ENCODE results near the gene SLCO2B1. TPM values are rescaled to one million over a fixed set of nuclear protein-coding genes. Genes with fewer than 3 reads are reported as not detected.

The SLCO2B1 gene
- total RNA-seq, 1 donor from 2014 or later: not detected

DNA sequence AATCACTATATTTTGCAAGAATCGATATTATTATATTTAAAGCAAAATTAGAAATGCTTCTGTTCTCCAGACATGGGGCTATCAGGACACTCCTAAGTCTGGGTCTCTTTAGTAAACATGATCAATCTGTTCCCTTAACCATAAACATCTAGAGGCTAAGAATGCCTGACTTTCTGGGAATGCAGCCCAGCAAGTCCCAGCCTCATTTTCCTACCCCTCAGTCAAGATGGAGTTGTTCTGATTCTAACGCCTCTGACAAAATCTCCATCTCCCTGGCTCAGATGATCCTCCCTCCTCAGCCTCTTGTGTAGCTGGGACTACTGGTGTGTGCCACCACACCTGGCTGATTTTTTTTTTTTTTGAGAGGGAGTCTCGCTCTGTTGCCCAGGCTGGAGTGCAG is 35.0 kb downstream of the SLCO2B1 start:
- Mint-ChIP-seq H3K27ac (no peak overlapping the region), H3K9me3 (no peaks in the 10 kb centered on the region), H3K4me1 (peaks cover 2% of the 10 kb centered on the region), H3K4me3 (no peak overlapping the region), H3K27me3 (peaks cover 18% of the 10 kb centered on the region), H3K36me3 (ENCODE audit: low read depth) (no peaks in the 10 kb centered on the region)
- no peak for DNase-seq
- intact Hi-C loops (cut with micrococcal nuclease): no loop called here

DNA sequence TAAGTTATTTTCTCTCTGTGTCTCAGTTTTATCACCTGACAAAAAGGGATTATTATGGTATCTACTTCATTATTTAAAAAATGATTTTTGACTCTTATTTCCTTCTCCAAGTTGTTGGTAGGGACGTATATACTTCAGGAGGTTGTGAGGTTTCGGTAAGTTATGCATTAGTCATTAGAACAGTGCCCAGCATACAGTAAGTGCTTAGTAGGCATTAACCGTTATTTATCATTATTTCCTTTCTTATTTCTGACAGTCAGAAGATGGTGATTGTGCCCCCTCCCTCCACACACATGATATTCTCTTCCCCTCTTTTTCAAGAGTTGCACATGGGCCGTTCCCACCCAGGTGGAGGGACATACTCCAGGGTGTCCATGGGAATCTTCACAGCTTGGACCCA is 36.1 kb downstream of the SLCO2B1 start:
- no peak overlapping the region for H3K27ac Mint-ChIP-seq

GRCh38 chr11:75188671-75189070 is 37.8 kb downstream of the SLCO2B1 start:
- intact Hi-C loops (cut with micrococcal nuclease): no loop called here
- no peak overlapping the region for H3K27ac Mint-ChIP-seq
- H3K36me3 Mint-ChIP-seq (ENCODE audit: low read depth): no peaks in the 10 kb centered on the region
- H3K9me3 Mint-ChIP-seq: no peaks in the 10 kb centered on the region
- no peak for DNase-seq
- H3K4me3 Mint-ChIP-seq: no peak overlapping the region
- H3K27me3 Mint-ChIP-seq: peaks cover 8% of the 10 kb centered on the region
- H3K4me1 Mint-ChIP-seq: no peaks in the 10 kb centered on the region

More for the DNA sequence above, 36.1 kb downstream of the SLCO2B1 start:
- intact Hi-C loops (cut with micrococcal nuclease): no loop called here
- DNase-seq: no peak
- H3K27me3 Mint-ChIP-seq: peaks cover 10% of the 10 kb centered on the region
- no peaks in the 10 kb centered on the region for H3K36me3 Mint-ChIP-seq (ENCODE audit: low read depth)
- no peaks in the 10 kb centered on the region for H3K4me1 Mint-ChIP-seq
- H3K9me3 Mint-ChIP-seq: no peaks in the 10 kb centered on the region
- no peak overlapping the region for H3K4me3 Mint-ChIP-seq

- no peaks in the 10 kb centered on the region for H3K9me3 Mint-ChIP-seq
- intact Hi-C loops (cut with micrococcal nuclease): no loop called here
- peaks cover 8% of the 10 kb centered on the region for H3K27me3 Mint-ChIP-seq
- DNase-seq: no peak
- no peaks in the 10 kb centered on the region for H3K36me3 Mint-ChIP-seq (ENCODE audit: low read depth)
- H3K4me3 Mint-ChIP-seq: no peak overlapping the region
- no peak overlapping the region for H3K27ac Mint-ChIP-seq
- no peaks in the 10 kb centered on the region for H3K4me1 Mint-ChIP-seq
Observed at GRCh38 chr11:75189108-75189507, 38.2 kb downstream of the SLCO2B1 start.

DNA sequence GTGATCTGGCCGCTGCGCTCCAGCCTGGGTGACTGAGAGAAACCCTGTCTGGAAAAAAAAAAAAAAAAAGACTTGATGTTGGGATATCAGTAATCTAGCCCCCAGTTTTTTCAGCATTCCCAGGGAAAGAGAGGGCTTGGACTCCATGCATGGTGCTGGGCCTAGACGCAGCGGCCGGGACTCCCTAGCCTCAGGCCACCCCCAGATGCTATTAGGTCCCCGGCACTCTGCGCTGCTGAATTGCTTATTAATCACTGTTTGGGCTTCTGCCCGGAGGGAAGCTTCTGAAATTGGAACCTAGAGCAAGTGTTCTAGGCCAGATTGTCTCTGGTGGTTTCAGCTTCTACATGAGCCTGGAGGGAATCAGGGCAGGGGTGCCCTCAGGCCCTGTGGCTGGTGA is 39.0 kb downstream of the SLCO2B1 start:
- H3K27ac Mint-ChIP-seq: no peak overlapping the region
- H3K4me1 Mint-ChIP-seq: no peaks in the 10 kb centered on the region
- H3K36me3 Mint-ChIP-seq (ENCODE audit: low read depth): no peaks in the 10 kb centered on the region
- intact Hi-C loops (cut with micrococcal nuclease): no loop called here
- no peak for DNase-seq
- no peaks in the 10 kb centered on the region for H3K9me3 Mint-ChIP-seq
- H3K27me3 Mint-ChIP-seq: peaks cover 10% of the 10 kb centered on the region
- H3K4me3 Mint-ChIP-seq: no peak overlapping the region

DNA sequence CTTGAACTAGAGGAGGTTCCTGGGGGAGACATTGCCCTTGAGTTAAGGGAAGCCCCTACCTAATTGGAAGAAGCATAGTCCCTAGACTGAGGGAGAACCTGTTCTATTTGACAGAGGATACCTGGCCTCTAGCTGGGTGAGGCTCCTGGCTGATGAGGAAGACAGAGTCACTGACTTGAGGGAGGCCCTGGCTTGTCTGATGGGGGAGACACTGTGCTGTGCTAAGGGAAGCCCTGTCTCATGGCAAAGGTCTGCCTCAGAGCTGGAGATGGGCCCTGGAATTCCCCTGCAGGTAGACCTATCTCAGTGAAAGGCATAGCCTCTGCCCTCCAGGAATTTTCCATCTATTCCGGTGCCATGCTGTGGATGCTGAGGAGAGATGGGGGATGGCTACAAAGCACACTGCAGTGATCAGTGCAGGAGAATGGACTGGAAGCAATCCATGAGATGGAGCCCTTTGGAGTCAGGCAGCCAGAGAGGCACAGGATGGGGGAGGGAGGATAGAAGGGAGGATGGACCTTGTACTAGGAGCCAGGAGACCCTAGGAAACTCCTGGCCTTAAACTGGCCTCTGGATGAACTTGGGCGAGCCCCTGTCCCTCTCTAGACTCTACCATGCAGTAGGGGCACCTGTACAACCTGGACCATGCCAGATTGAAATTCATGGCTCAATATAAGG is 39.9 kb downstream of the SLCO2B1 start:
- H3K4me3 Mint-ChIP-seq: no peak overlapping the region
- no peaks in the 10 kb centered on the region for H3K4me1 Mint-ChIP-seq
- H3K27me3 Mint-ChIP-seq: peaks cover 8% of the 10 kb centered on the region
- H3K9me3 Mint-ChIP-seq: no peaks in the 10 kb centered on the region
- intact Hi-C loops (cut with micrococcal nuclease): no loop called here
- H3K36me3 Mint-ChIP-seq (ENCODE audit: low read depth): no peaks in the 10 kb centered on the region
- no peak for DNase-seq
- no peak overlapping the region for H3K27ac Mint-ChIP-seq

- no peak overlapping the region for H3K27ac Mint-ChIP-seq
- intact Hi-C loops (cut with micrococcal nuclease): no loop called here
- no peaks in the 10 kb centered on the region for H3K36me3 Mint-ChIP-seq (ENCODE audit: low read depth)
- H3K9me3 Mint-ChIP-seq: no peaks in the 10 kb centered on the region
- H3K4me1 Mint-ChIP-seq: no peaks in the 10 kb centered on the region
- peaks cover 8% of the 10 kb centered on the region for H3K27me3 Mint-ChIP-seq
- no peak for DNase-seq
- no peak overlapping the region for H3K4me3 Mint-ChIP-seq
Observed at GRCh38 chr11:75191330-75191717, 40.4 kb downstream of the SLCO2B1 start.

DNA sequence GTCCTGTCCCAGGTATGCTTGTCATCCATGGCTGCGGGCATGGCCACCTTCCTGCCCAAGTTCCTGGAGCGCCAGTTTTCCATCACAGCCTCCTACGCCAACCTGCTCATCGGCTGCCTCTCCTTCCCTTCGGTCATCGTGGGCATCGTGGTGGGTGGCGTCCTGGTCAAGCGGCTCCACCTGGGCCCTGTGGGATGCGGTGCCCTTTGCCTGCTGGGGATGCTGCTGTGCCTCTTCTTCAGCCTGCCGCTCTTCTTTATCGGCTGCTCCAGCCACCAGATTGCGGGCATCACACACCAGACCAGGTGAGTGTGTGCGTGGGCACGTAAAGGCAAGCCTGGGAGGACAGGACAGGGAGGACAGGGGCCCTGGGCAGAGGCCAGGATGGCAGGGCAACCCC is 42.4 kb downstream of the SLCO2B1 start:
- intact Hi-C loops (cut with micrococcal nuclease): no loop called here
- H3K4me1 Mint-ChIP-seq: no peaks in the 10 kb centered on the region
- DNase-seq: no peak
- H3K27me3 Mint-ChIP-seq: peaks cover 9% of the 10 kb centered on the region
- H3K9me3 Mint-ChIP-seq: no peaks in the 10 kb centered on the region
- no peaks in the 10 kb centered on the region for H3K36me3 Mint-ChIP-seq (ENCODE audit: low read depth)
- H3K4me3 Mint-ChIP-seq: no peak overlapping the region
- H3K27ac Mint-ChIP-seq: no peak overlapping the region

GRCh38 chr11:75193711-75194110 is 42.8 kb downstream of the SLCO2B1 start:
- H3K36me3 Mint-ChIP-seq (ENCODE audit: low read depth): no peaks in the 10 kb centered on the region
- peaks cover 9% of the 10 kb centered on the region for H3K27me3 Mint-ChIP-seq
- no peak for DNase-seq
- no peak overlapping the region for H3K27ac Mint-ChIP-seq
- H3K9me3 Mint-ChIP-seq: no peaks in the 10 kb centered on the region
- no peaks in the 10 kb centered on the region for H3K4me1 Mint-ChIP-seq
- intact Hi-C loops (cut with micrococcal nuclease): no loop called here
- H3K4me3 Mint-ChIP-seq: no peak overlapping the region

GRCh38 chr11:75194147-75194546 is 43.2 kb downstream of the SLCO2B1 start:
- Mint-ChIP-seq H3K27me3 (peaks cover 9% of the 10 kb centered on the region), H3K36me3 (ENCODE audit: low read depth) (no peaks in the 10 kb centered on the region), H3K27ac (no peak overlapping the region), H3K9me3 (no peaks in the 10 kb centered on the region), H3K4me1 (no peaks in the 10 kb centered on the region), H3K4me3 (no peak overlapping the region)
- no peak for DNase-seq
- intact Hi-C loops (cut with micrococcal nuclease): no loop called here

- no peaks in the 10 kb centered on the region for H3K9me3 Mint-ChIP-seq
- no peak for DNase-seq
- no peak overlapping the region for H3K4me3 Mint-ChIP-seq
- H3K27ac Mint-ChIP-seq: no peak overlapping the region
- H3K36me3 Mint-ChIP-seq (ENCODE audit: low read depth): no peaks in the 10 kb centered on the region
- intact Hi-C loops (cut with micrococcal nuclease): no loop called here
- H3K4me1 Mint-ChIP-seq: no peaks in the 10 kb centered on the region
- H3K27me3 Mint-ChIP-seq: peaks cover 9% of the 10 kb centered on the region
Observed at GRCh38 chr11:75195167-75195962, 44.5 kb downstream of the SLCO2B1 start.

DNA sequence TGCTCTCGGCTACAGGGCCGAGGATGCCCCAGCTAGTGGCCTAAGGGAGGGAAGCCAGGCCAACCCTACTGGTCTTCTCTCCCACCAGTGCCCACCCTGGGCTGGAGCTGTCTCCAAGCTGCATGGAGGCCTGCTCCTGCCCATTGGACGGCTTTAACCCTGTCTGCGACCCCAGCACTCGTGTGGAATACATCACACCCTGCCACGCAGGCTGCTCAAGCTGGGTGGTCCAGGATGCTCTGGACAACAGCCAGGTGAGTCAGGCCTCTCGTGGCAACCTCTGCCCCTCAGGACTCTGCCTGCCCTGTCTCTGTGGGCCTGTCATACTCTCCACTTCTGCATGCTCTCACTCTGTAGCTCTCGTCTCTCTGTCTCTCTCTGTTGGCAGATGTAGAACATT is 45.5 kb downstream of the SLCO2B1 start:
- H3K27ac Mint-ChIP-seq: no peak overlapping the region
- peaks cover 9% of the 10 kb centered on the region for H3K27me3 Mint-ChIP-seq
- no peaks in the 10 kb centered on the region for H3K9me3 Mint-ChIP-seq
- DNase-seq: no peak
- no peak overlapping the region for H3K4me3 Mint-ChIP-seq
- intact Hi-C loops (cut with micrococcal nuclease): no loop called here
- no peaks in the 10 kb centered on the region for H3K36me3 Mint-ChIP-seq (ENCODE audit: low read depth)
- no peaks in the 10 kb centered on the region for H3K4me1 Mint-ChIP-seq

- intact Hi-C loops (cut with micrococcal nuclease): no loop called here
- no peak for DNase-seq
- Mint-ChIP-seq H3K36me3 (ENCODE audit: low read depth) (no peaks in the 10 kb centered on the region), H3K4me1 (no peaks in the 10 kb centered on the region), H3K4me3 (no peak overlapping the region), H3K27me3 (peaks cover 16% of the 10 kb centered on the region), H3K9me3 (no peaks in the 10 kb centered on the region), H3K27ac (no peak overlapping the region)
Observed at GRCh38 chr11:75197512-75198277, 46.8 kb downstream of the SLCO2B1 start.

DNA sequence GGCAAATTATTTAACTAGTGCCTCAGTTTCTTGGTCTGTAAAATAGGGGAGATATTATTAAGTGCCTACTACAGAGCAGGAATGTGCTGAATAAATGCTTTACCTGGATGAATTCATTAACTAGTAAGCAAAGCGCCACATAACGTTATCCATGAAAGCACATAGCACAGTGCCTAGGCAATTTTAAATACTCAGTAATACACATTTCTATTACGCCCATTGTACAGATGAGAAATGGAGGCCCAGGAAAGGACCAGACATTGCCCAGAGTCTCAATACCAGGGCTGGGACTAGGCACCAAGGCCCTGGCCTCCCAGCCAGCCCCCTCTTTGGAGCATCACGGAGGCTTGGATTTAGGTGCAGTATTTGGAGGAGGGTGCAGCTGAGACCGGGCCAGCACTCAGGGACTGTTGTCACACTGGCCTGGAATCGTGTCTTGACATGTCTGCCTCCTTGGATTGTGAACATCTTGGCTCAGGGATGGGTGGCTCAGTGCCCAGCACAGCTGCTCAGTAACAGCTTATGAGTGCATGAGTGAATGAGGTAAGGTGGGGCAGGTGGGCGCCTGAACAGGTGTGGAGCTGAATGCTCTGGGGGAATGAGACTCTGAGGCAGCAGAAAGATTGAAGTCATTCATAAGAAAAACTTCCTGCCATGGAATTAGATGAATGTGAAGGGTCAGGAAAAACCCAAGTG is 47.5 kb downstream of the SLCO2B1 start:
- no peak for DNase-seq
- Mint-ChIP-seq H3K27ac (no peak overlapping the region), H3K4me1 (no peaks in the 10 kb centered on the region), H3K4me3 (no peak overlapping the region), H3K27me3 (peaks cover 14% of the 10 kb centered on the region), H3K36me3 (ENCODE audit: low read depth) (no peaks in the 10 kb centered on the region), H3K9me3 (no peaks in the 10 kb centered on the region)
- intact Hi-C loops (cut with micrococcal nuclease): no loop called here

Measured in activated CD4-positive, alpha-beta T cell treated with anti-CD3 and anti-CD28 coated beads, Interleukin-2, amount 10 ng/mL, durations not matched to agents 24 days and 14 days (primary cell).